LNCaP clone FGC (cell line): ENCODE measurements around the gene ANKRD61.
"Not testable (repeated sequence)": the region's sequence is repeated elsewhere in the genome, so short reads cannot be mapped to it uniquely, and the experiment has no call there.

Source experiments
- DNase-seq: peaks from one replicate; pipeline ENCODE4 v3.0.0-alpha.2; 2011; ENCODE audit warnings: low read depth
- H3K4me3 ChIP-seq: 2 replicates; pipeline ENCODE4 v1.5.1; 2011; ENCODE audit warnings: mild to moderate bottlenecking, low read depth, low read length, control low read depth
- TF ChIP-seq, protein P1 (sequence below): IDR thresholded peaks from 2 replicates; pipeline ENCODE4 v1.5.1; 2012; ENCODE audit warnings: mild to moderate bottlenecking; ENCODE audit not compliant: control insufficient read depth, insufficient read depth; ENCODE audit errors: extremely low read depth

The ANKRD61 gene

DNA sequence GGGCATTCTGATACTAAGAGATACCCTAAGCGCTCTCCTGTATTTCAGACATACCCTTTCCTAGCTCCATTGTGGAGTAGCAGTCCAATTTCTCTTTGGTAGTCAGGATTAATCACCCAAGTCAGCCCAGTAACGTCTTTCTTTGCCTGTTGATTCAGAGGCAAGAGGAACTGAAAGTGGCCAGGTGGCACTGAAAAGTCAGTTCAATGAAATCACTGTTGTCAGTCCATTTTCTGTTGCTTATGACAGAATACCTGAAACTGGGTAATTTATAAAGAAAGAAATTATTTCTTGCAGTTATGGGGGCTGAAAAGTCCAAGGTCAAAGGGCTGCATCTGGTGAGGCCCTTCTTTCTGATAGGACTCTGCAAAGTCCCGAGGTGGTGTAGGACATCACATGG lies 40.2 kb downstream of the ANKRD61 start:
- no peak for DNase-seq
- TF ChIP-seq, protein P1, sequence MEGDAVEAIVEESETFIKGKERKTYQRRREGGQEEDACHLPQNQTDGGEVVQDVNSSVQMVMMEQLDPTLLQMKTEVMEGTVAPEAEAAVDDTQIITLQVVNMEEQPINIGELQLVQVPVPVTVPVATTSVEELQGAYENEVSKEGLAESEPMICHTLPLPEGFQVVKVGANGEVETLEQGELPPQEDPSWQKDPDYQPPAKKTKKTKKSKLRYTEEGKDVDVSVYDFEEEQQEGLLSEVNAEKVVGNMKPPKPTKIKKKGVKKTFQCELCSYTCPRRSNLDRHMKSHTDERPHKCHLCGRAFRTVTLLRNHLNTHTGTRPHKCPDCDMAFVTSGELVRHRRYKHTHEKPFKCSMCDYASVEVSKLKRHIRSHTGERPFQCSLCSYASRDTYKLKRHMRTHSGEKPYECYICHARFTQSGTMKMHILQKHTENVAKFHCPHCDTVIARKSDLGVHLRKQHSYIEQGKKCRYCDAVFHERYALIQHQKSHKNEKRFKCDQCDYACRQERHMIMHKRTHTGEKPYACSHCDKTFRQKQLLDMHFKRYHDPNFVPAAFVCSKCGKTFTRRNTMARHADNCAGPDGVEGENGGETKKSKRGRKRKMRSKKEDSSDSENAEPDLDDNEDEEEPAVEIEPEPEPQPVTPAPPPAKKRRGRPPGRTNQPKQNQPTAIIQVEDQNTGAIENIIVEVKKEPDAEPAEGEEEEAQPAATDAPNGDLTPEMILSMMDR: no peak
- no peak overlapping the region for H3K4me3 ChIP-seq

DNA sequence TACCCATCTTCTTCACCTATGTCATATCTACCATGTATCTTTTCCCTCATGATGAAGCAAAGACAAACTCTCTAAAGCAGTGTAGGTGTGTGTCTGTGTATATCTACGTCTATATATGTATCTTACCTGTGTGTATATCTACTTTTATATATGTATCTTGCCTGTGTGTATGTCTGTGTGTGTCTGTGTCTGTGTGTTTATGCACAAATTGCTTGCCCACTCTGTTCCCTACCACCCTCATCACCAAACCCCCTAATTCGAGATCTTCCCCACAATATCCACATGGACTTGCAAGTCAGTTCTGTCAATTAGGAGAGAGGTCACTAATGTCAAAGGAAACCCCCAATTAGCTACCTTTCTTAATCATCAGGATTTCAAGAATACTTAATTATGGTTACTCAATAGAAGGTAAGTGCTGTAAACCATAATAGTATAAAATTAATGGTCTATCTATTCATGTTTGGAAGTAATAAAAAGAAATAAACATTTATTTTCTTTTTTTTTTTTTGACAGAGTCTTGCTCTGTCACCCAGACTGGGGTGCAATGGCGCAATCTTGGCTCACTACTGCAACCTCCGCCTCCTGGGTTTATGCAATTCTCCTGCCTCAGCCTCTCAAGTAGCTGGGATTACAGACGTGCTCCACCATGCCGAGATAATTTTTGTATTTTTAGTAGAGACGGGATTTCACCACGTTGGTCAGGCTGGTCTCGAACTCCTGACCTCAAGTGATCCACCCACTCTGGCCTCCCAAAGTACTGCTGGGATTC lies 43.6 kb downstream of the ANKRD61 start:
- H3K4me3 ChIP-seq: no peak overlapping the region
- DNase-seq: no peak

DNA sequence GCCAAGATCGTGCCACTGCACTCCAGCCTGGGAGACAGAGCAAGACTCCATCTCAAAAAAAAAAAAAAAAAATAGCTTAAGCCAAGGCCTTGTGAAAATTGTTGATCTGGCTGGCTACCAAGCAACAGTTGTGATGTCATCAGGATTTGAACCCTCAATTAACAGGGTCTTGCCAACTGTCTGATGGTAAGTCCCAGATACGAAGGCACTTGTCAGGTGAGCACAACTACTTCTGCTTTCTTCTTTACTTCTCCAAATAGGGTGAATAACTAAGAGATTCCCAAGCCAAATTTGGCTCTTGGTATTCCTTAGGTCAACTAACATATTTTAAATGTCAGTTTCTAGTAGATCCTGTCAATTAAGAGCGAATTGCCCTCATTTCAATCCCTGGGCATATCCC lies 47.4 kb downstream of the ANKRD61 start:
- no peak overlapping the region for H3K4me3 ChIP-seq
- TF ChIP-seq, protein P1: no peak
- no peak for DNase-seq

More for the DNA sequence above, 43.6 kb downstream of the ANKRD61 start:
- TF ChIP-seq, protein P1: no peak

DNA sequence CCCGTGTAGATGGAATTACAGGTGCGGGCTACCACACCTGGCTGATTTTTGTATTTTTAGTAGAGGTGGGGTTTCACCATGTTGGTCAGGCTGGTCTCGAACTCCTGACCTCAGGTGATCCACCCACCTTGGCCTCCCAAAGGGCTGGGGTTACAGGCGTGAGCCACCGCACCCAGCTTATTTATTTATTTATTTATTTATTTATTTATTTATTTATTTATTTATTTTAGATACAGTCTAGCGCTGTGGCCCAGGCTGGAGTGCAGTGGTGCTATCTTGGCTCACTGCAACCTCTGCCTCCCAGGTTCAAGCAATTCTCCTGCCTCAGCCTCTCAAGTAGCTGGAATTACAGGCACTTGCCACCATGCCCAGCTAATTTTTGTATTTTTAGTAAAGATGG lies 51.9 kb downstream of the ANKRD61 start:
- DNase-seq, H3K4me3 ChIP-seq: not testable (repeated sequence)
